ENCODE measurements around the gene HMGCS2. TPM values are rescaled to one million over a fixed set of nuclear protein-coding genes. Genes with fewer than 3 reads are reported as not detected.

Gene HMGCS2
- total RNA-seq, 4 donors from 2014 or later, result 6.4 to 8.1 TPM; not detected in 2

DNA sequence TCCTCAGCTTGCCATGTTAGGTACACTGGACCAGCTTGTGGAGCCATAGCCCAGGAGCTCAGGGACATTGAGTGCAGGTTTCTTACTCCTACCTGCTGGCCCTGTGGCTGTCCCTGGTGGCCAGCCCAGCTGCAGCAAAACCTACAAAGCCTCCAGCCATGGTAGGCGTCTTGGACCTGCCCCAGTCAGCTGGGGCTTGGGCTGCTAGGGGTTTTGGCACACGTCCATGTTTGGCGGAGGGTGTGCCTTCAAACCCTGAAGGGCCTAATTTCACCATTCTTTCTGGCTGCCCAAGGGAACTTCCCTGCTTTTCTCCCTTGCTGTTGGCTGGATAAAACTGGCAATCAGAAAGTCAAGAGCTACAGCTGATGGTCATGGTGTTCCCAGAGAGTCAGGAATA is 25.4 kb downstream of the HMGCS2 start:
- no peaks in the 10 kb centered on the region for H3K36me3 ChIP-seq
- WGBS, 2 donors, result 23 to 36% methylated on average over 3 of the region's 3 CpGs
- no peaks in the 10 kb centered on the region for H3K9me3 ChIP-seq
- no peaks in the 10 kb centered on the region for H3K27me3 ChIP-seq
- no peak overlapping the region for H3K4me3 ChIP-seq (replicated peaks in 1 of 3)
- H3K4me1 ChIP-seq, result peaks cover 35% of the 10 kb centered on the region in 2 donors
- intact Hi-C loops (cut with DNase I), result loop anchor here (10.0 kb wide), 1 partner anchor 61 kb away; no protein-coding TSS in a partner anchor
- peak overlapping the region in 2 of 3 donors; percentile 18 to 57 for H3K27ac ChIP-seq
- TF ChIP-seq POLR2A (IDR thresholded peaks at IDR 0.05) (no peak), CTCF (IDR thresholded peaks at IDR 0.05) (no peak)
- peak; percentile 49 to 60 for DNase-seq

DNA sequence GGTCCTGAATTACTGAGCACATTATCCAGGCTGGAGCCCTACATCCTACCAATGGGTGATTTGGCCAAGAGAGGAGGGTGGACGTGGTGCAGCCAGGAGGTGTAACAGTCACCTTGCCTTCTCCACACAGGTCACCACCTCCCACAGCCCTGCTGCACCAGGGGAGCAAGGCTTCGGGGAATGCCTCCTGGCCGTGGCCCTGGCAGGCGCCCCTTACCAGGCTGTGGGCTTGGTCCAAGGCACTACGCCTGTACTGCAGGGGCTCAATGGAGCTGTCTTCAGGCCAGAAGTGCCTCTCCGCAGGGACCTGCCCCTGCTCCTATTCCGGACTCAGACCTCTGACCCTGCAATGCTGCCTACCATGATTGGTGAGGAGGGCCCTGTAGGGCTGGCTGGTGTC is 26.0 kb downstream of the HMGCS2 start:
- WGBS, 2 donors, result 89 to 100% methylated on average over 1 to 7 of the region's 7 CpGs
- Histone ChIP-seq H3K4me1 (peaks cover 35 to 37% of the 10 kb centered on the region in 2 donors), H3K4me3 (replicated peaks in 1 of 3) (no peak overlapping the region), H3K27me3 (no peaks in the 10 kb centered on the region), H3K27ac (peak overlapping the region in 2 of 3 donors; percentile 27 to 57), H3K36me3 (no peaks in the 10 kb centered on the region), H3K9me3 (no peaks in the 10 kb centered on the region)
- intact Hi-C loops (cut with DNase I), result loop anchor here (10.0 kb wide), 1 partner anchor 62 kb away; no protein-coding TSS in a partner anchor
- TF ChIP-seq POLR2A (IDR thresholded peaks at IDR 0.05), result no peak
- TF ChIP-seq CTCF (IDR thresholded peaks at IDR 0.05), result no peak
- no peak for DNase-seq

DNA sequence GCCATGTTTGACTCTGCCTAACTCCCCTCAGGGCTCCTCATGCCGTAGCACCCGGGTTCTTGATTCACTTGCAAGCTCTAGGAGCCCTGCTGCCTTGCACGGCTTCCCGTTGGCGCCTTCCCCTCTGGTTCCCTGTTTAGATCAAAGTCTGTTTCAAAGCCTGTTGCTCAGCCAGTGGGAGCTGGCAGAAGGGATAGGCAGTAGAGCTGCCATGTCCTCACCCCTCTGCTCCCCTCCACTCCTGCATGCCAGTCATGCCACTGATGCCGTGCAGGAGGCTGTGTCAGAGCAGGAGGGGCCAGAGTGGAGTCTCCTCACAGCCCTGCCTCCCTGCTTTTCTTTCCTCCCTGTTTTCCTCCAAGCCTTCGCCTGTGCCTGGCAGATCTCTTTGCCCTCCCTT is 26.5 kb downstream of the HMGCS2 start:
- TF ChIP-seq CTCF (IDR thresholded peaks at IDR 0.05) (no peak), POLR2A (IDR thresholded peaks at IDR 0.05) (no peak)
- Histone ChIP-seq H3K27me3 (no peaks in the 10 kb centered on the region), H3K27ac (peak overlapping the region in 2 of 3 donors; percentile 27 to 57), H3K36me3 (no peaks in the 10 kb centered on the region), H3K9me3 (no peaks in the 10 kb centered on the region), H3K4me1 (peaks cover 39 to 41% of the 10 kb centered on the region in 2 donors), H3K4me3 (replicated peaks in 1 of 3) (no peak overlapping the region)
- 57 to 59% methylated on average over 7 of the region's 7 CpGs for WGBS, 2 donors
- peak; percentile 51 to 56 for DNase-seq
- intact Hi-C loops (cut with DNase I), result loop anchor here (10.0 kb wide), 1 partner anchor 63 kb away; no protein-coding TSS in a partner anchor

DNA sequence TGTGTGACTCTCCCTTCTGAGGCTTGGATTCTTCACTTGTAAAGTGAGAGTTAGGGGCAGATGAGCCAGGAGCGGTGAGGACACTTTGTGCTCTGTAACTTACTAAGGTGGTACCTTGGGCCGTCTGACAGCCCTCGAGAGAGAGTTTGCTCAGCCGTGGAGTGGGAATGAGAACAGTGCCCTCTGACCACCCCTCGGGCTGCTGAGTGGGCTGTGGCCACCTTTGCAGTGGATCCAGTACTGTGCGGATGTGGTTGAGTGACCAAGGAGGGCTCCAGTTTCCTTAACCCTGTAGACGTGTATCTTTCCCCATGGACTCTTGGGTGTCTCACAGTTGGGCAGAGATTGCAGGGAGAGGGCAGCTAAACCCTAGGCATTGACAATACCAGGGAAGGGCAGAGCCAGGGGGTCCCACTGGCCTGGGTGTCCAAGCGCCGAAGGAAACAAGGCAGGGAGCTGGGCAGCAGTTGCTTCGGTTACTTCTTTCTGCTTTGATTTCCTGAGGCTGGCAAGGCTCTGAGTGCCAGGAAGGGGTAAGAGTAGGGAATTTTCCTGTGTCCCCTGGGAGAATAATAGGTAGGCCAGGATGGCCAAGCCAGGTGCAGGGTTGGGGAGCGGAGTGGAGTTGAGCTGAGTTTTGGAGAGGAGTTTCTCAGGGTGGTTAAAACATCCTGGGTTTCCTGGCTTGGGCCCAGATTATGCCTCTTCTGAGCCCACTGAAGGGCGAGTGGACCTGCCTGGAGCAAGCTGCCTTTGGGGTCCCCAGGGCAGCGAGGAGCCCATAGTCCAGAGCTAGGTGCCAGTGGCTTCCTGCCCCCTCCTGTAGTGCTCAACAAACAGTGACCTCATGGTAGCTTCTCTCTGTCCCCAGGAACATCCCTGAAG is 27.6 kb downstream of the HMGCS2 start:
- 52 to 59% methylated on average over 10 to 11 of the region's 13 CpGs for WGBS, 2 donors
- intact Hi-C loops (cut with DNase I), result loop anchor here (10.0 kb wide), 1 partner anchor 64 kb away; no protein-coding TSS in a partner anchor
- peak overlapping the region; percentile 42 to 59 (median 57) for H3K27ac ChIP-seq

More for the DNA sequence above, 27.6 kb downstream of the HMGCS2 start:
- no peaks in the 10 kb centered on the region for H3K36me3 ChIP-seq
- H3K4me3 ChIP-seq (replicated peaks in 1 of 3), result no peak overlapping the region
- H3K27me3 ChIP-seq, result no peaks in the 10 kb centered on the region
- no peaks in the 10 kb centered on the region for H3K9me3 ChIP-seq
- TF ChIP-seq POLR2A (IDR thresholded peaks at IDR 0.05) (no peak), CTCF (IDR thresholded peaks at IDR 0.05) (no peak)
- peaks cover 39 to 46% of the 10 kb centered on the region in 2 donors for H3K4me1 ChIP-seq
- peak; percentile 62 to 69 for DNase-seq

All from thyroid gland (tissue), 4 donors.